Progenitor cell of endocrine pancreas (in vitro differentiated cells): ENCODE results near the gene IGSF8. TPM values are rescaled to one million over a fixed set of nuclear protein-coding genes. Genes with fewer than 3 reads are reported as not detected.
A peak's percentile ranks its signal among the peaks of the same experiment; 100 is the strongest.

Experiments
- DNase-seq: peaks from one replicate; pipeline ENCODE4 v3.0.0; 2021; ENCODE audit warnings: low spot score; ENCODE audit not compliant: unreplicated experiment
- H3K27ac Mint-ChIP-seq: 2 replicates; pipeline ENCODE4 v1.8.0; 2021; ENCODE audit warnings: mild to moderate bottlenecking, moderate library complexity, mixed read lengths
- H3K27me3 Mint-ChIP-seq: 2 replicates; pipeline ENCODE4 v1.8.0; 2021; ENCODE audit warnings: mixed read lengths
- H3K36me3 Mint-ChIP-seq: 2 replicates; pipeline ENCODE4 v1.8.0; 2022; ENCODE audit warnings: mixed read lengths; ENCODE audit not compliant: insufficient read depth
- H3K4me1 Mint-ChIP-seq: 2 replicates; pipeline ENCODE4 v1.8.0; 2021; ENCODE audit warnings: low read depth, mixed read lengths
- H3K4me3 Mint-ChIP-seq: 2 replicates; pipeline ENCODE4 v1.8.0; 2021; ENCODE audit warnings: low read depth, mild to moderate bottlenecking, moderate library complexity, mixed read lengths
- H3K9me3 Mint-ChIP-seq: 2 replicates; pipeline ENCODE4 v1.8.0; 2021; ENCODE audit warnings: low read depth, mixed read lengths
- CTCF ChIP-seq: fragments of 200-600 bp; sonication (generic); IDR thresholded peaks from one replicate; pipeline ENCODE4 v1.5.0; 2021; ENCODE audit warnings: antibody characterized with exemption, mild to moderate bottlenecking; ENCODE audit not compliant: unreplicated experiment
- total RNA-seq: library from RNA; stranded (reverse); gene quantifications from 2 replicates; pipeline ENCODE4 v1.2.1, GENCODE V29; 2021

IGSF8 gene
- total RNA-seq, 1 donor from 2014 or later: 39.4 TPM

GRCh38 chr1:160109686-160110085 lies 11.3 kb upstream of the IGSF8 start:
- peaks cover 38% of the 10 kb centered on the region for H3K27me3 Mint-ChIP-seq
- no peaks in the 10 kb centered on the region for H3K9me3 Mint-ChIP-seq
- DNase-seq: no peak
- TF ChIP-seq CTCF: no peak
- H3K36me3 Mint-ChIP-seq: no peaks in the 10 kb centered on the region
- no peak overlapping the region for H3K27ac Mint-ChIP-seq
- H3K4me1 Mint-ChIP-seq: peaks cover 9% of the 10 kb centered on the region
- H3K4me3 Mint-ChIP-seq: no peak overlapping the region

- no peak for DNase-seq
- Mint-ChIP-seq H3K4me1 (peaks cover 9% of the 10 kb centered on the region), H3K27me3 (peaks cover 37% of the 10 kb centered on the region), H3K4me3 (no peak overlapping the region), H3K9me3 (no peaks in the 10 kb centered on the region), H3K36me3 (no peaks in the 10 kb centered on the region), H3K27ac (no peak overlapping the region)
- peak; percentile 48 for TF ChIP-seq CTCF
Observed at GRCh38 chr1:160108888-160109662, 10.7 kb upstream of the IGSF8 start.

DNA sequence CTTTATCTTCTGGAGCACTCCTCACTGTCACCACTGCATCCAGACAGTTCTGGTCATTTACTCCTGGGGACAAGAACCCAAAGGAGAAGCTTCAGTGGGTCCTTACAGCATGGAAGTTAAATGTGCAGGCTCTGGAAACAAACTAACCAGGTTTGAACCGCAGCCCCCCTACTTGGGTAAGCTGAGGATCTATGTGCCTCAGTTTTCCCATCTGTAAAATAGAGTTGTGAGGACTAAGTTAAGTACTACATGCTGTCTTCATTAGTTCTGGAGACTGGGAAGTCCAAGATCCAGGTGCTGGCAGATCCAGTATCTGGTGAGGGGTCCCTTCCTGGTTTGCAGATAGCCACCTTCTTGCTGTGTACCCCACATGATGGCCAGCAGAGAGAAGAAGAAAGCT lies 9.1 kb upstream of the IGSF8 start:
- no peak for TF ChIP-seq CTCF
- Mint-ChIP-seq H3K27me3 (peaks cover 29% of the 10 kb centered on the region), H3K27ac (no peak overlapping the region), H3K9me3 (no peaks in the 10 kb centered on the region), H3K36me3 (no peaks in the 10 kb centered on the region), H3K4me3 (no peak overlapping the region), H3K4me1 (peaks cover 9% of the 10 kb centered on the region)
- DNase-seq: no peak

DNA sequence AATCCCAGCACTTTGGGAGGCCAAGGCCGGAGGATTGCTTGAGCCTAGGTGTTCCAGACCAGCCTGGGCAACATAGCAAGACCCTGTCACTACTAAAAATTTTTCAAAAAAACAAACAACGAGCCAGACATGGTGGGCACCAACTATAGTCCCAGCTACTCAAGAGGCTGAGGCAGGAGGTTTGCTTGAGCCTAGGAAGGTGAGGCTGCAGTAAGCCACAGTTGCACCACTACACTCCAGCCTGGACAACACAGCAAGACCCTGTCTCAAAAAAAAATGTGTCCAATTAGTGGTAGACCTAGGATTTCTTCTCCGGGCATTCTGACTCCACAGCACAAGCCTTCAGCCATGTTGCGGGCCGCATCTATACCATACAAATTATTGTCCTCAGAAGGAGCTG lies 6.7 kb upstream of the IGSF8 start:
- no peaks in the 10 kb centered on the region for H3K36me3 Mint-ChIP-seq
- peaks cover 14% of the 10 kb centered on the region for H3K4me1 Mint-ChIP-seq
- peaks cover 26% of the 10 kb centered on the region for H3K27me3 Mint-ChIP-seq
- no peak overlapping the region for H3K27ac Mint-ChIP-seq
- H3K9me3 Mint-ChIP-seq: no peaks in the 10 kb centered on the region
- DNase-seq: no peak
- no peak overlapping the region for H3K4me3 Mint-ChIP-seq
- TF ChIP-seq CTCF: no peak

- no peak for DNase-seq
- Mint-ChIP-seq H3K27me3 (peaks cover 28% of the 10 kb centered on the region), H3K27ac (no peak overlapping the region), H3K9me3 (no peaks in the 10 kb centered on the region), H3K4me1 (peaks cover 13% of the 10 kb centered on the region), H3K4me3 (no peak overlapping the region), H3K36me3 (no peaks in the 10 kb centered on the region)
- TF ChIP-seq CTCF: no peak
Observed at GRCh38 chr1:160104486-160104885, 6.1 kb upstream of the IGSF8 start.
